HL-60/S4 treated with phorbol 12-myristate 13-acetate at 8.2 ng/mL for 4 days and 3 days (cell line): ENCODE data around the gene RPS27L.
"Not testable (repeated sequence)": the region's sequence is repeated elsewhere in the genome, so short reads cannot be mapped to it uniquely, and the experiment has no call there.

Source experiments
- in situ Hi-C: fragments of 300-500 bp; cut with MboI; formaldehyde crosslinking; loops from 2 replicates; pipeline ENCODE4 v1.15.0; 2022; ENCODE audit warnings: low sequenced_read_pairs

The RPS27L gene

GRCh38 chr15:63145426-63145825 is 11.9 kb downstream of the RPS27L start:
- in situ Hi-C loops = no loop called here

DNA sequence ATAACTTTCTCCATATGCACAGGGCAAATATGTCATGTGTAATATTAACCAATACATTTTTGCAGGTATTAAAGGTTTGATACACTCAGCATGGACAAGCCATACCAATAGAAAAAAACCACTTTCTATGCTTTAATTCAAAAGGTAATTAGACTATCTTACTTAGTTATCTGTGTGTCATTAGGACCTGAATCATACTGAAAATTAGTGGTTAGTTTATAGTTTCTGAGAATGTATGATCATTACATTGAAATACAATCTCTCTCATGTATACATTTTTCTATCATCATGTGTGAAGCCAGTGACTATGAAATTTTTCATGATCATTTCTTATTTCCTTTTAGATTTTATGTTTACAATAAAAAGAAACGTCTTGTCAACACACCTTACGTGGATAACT is 16.3 kb downstream of the RPS27L start:
- in situ Hi-C loops = no loop called here

GRCh38 chr15:63136742-63137141 is 20.5 kb downstream of the RPS27L start:
- in situ Hi-C loops = no loop called here

DNA sequence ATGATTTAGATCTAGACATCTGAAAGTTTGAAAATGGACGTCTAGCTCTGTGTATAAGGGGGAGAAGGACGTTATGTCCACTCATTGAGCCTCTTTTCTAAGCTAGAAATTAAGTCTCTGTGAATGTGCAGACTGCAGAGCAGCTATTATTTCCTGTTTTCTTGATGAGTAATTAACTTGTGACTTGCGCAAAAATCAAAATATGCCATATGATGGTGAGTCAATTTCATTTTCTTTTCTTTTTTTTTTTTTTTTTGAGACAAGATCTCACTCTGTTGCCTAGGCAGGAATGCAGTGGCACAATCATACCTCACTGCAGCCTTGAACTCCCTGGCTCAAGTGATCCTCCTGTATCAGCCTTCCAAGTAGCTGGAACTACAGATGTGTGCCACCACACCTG is 21.5 kb downstream of the RPS27L start:
- in situ Hi-C loops = no loop called here

DNA sequence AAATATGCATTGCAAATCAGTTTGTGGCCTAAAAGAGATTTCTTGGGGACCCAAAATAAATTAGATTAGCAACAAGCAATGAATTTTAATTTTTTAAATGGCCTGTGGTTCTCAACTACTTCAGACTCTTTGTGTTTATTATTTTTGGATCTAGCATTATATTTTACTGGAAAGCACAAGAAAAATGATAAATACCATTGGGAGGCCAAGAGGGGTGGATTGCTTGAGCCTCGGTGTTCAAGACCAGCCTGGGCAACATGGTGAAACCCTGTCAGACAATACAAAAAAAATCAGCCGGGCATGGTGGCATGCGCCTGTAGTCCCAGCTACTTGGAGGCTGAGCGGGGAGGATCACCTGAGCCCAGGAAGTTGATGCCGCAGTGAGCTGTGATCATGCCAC is 22.0 kb downstream of the RPS27L start:
- in situ Hi-C loops = no loop called here

DNA sequence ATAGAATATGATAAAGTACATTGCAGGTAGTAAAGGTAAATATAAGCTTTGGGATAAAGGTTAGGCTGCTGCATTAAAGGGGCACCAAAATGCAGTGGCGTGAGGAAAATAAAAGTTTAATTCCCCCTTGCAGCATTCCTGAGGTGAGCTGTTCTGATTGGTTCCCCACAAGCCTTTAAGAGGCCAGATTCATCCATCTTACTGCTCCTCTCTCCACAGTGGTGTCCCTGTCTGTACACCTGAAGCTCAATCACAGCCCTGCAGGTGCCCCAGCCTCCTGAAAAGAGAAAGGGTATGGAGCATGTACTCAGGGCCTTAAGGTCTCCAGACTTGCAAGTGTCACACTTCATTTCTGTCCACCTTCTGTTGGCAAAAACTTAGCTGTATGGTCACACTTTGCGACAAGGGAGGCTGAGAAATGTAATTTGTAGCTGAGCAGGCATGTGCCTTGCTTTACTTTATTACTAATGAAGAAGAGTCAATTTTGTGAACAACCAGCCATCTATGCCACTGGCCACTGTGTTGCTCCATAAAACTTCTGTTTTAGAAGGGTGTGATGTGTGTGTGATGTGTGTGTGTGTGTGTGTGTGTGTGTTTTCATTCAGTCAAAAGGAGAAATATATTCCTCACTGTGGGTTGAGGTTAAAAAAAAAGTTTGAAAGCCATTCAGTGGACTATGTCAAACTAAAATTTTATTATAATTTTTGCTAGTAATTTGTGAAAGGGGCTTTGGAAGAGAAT is 22.9 kb downstream of the RPS27L start:
- in situ Hi-C loops = no loop called here

DNA sequence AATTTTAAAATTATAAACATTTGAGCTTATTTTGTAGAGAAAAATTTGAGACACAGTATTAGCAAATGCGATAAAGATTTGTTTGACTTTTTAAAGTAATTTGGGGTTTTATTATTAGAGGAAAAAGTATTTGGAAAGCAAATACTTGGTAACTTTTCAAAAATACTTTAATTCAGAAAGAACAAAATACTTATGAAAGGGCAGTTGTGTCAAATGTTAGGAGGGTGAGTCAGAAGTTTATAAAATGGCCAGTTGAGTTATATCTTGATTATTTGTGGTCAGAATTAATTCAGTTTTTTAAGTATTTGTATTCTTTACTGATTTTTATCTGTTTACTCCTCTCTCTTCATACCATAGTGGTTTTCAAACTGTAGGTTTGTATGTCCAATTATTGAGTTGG is 23.5 kb downstream of the RPS27L start:
- in situ Hi-C loops = no loop called here

GRCh38 chr15:63126726-63127125 is 30.6 kb downstream of the RPS27L start:
- in situ Hi-C loops = no loop called here

GRCh38 chr15:63124506-63124905 is 32.8 kb downstream of the RPS27L start:
- in situ Hi-C loops = no loop called here

- in situ Hi-C loops = no loop called here
Observed at GRCh38 chr15:63122002-63122875, 35.0 kb downstream of the RPS27L start.

DNA sequence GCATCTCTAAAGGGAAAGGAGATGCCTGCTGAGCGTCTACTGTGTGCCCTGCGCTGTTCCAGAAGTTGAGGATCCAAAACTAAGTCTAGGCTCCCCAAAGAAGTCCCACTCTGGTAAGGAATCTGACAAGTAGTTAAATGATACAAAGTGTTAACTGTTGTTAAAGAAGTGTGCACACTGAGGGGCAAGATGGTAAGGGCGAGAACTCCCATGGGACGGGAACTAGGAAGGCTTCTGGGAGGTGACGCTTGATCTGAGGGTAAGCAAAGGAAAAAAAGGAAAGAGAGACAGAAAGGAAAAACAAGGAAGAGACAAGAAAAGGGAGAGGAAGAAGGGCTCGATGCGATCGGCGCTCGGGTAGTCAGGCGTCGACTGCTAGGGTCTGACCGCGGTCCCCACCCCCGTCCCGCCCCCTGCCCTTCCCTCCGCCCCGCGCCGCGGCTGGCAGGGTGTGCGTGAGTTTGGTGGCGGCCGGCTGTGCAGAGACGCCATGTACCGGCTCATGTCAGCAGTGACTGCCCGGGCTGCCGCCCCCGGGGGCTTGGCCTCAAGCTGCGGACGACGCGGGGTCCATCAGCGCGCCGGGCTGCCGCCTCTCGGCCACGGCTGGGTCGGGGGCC is 35.8 kb downstream of the RPS27L start, which contains the start of gene LACTB:
TSS of gene LACTB (plus strand) at position 480 of the 620 bp plus-strand sequence. CDS start at position 491, 11 bp downstream.
- in situ Hi-C loops = no loop called here

DNA sequence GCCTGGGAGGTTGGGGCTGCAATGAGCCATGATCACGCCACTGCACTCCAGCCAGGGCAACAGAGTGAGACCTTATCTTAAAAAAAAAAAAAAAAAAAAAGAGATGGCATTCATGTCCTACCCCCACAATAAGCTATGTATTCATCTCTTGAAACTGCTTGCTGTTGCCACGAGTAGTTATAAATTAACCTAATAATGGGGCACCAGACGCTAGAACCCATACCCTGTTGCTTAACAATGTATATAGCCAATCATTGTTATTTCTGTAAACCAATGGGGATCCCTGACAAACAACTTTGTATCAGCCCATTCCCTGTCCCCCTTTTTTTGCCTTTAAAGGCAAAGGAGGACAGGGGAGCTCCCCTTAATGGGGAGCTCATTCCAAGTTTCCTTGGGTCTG is 38.4 kb downstream of the RPS27L start:
- in situ Hi-C loops = no loop called here

DNA sequence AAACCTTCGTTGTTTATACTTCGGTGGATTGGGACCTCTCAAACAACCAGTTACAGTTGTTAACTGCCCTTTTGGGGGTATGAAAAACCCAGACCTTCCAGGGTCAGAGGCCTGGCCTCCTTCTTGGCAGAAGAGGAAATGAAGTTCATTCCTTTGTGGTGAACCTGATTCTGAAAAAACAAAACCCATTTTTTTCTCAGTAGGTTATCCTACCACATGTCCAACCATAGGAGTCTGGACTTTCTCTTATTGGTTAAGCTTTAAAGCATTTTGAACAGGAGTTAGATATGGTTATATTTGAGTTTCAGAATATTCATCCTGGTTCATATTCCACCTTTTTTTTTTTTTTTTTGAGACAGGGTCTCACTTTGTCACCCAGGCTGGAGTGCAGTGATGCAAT is 42.8 kb downstream of the RPS27L start:
- in situ Hi-C loops = no loop called here

DNA sequence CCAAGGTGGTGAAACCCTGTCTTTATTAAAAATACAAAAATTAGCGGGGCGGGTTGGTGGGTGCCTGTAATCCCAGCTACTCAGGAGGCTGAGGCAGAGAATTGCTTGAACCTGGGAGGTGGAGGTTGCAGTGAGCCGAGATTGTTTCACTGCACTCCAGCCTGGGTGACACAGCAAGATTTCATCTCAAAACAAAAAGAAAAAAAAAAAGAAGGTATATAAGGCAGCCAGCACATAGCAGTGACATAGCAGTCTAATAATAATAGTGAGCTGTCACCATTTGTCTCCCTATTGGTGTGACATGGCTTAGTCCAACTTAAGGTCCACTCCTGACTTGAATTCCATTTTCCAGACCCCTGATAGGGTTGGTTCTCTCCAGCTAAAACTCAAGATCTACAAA is 44.4 kb downstream of the RPS27L start:
- in situ Hi-C loops = no loop called here

GRCh38 chr15:63111481-63111880 is 45.8 kb downstream of the RPS27L start:
- in situ Hi-C loops = no loop called here

GRCh38 chr15:63110428-63111026 is 46.8 kb downstream of the RPS27L start:
- in situ Hi-C loops = no loop called here

DNA sequence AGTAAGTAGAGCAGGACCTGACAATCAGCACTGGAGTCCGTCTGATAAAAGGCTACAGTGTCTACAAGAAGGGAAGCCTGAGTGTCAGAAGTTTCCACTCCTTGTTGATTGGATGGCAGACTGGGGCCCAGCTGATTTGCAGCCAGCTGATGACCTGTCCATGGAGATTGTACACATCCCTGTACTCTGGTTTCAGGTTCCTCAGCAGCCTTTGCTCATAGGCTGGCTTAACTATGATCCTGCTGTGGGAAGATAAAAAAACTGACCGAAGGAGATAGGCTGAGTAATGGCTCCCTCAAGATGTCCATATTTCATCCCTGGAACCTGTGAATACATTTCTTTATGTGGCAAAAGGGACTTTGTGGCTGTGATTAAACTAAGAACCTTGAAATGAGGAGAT is 47.4 kb downstream of the RPS27L start:
- in situ Hi-C loops = no loop called here

GRCh38 chr15:63109498-63109897 is 47.8 kb downstream of the RPS27L start:
- in situ Hi-C loops = no loop called here

DNA sequence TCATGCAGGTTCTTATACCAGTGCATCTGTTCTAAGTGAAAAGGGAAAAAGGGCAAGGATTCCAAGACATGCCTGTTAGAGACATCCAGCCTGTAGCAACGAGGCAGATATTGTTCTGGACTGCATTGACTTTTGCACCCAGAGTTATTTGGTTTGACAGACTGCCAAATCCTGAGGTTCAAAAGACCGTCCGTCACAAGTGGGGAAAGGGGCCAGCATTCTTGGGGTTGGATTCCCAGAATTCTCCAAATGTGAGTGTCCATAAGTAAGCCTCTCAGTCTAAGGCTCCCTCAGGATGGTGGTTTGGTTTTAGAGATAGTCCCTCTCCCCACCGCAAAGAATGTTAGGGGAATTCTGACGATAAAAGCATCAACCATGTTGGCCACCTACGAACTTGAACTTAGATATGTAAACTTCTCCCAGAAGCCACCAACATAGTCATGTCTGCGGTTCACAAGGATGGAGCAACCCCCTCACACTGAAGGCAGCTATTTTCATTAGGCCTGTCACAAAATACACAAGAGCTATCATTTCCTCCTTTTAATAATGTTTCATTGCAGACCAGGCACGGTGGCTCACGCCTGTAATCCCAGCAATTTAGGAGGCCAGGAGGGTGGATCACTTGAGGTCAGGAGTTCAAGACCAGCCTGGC is 49.3 kb downstream of the RPS27L start:
- in situ Hi-C loops = no loop called here

DNA sequence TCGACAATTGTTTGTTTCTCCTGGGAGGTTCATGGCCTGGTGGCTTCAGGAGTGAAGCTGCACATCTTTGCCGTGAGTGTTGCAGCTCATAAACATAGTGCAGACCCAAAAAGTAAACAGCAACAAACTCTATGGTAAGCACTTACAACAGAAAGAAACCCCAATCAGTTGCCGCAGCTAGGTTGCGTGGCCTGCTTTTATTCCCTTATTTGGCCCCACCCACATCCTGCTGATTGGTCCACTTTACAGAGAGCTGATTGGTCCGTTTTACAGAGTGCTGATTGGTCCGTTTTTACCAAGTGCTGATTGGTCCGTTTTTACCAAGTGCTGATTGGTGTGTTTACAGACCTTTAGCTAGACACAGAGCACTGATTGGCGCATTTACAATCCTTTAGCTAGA is 51.9 kb downstream of the RPS27L start:
- in situ Hi-C loops = not testable (repeated sequence)

DNA sequence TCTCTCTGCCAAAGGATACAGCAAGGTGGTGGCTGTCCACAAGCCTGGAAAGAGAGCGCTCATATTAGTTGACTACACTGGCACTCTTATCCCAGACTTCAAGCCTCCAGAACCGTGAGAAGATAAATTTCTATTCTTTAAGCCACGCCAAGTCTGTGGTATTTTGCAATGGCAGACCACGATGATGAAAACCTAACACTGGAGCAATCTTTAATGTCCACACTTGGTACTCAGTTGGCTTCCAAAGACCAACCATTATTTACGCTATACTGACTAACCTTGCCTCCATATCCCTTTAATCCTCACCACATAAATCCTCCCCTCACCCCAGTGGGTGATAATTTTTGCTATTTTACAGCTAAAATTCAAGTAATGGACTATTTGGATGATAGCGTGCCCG is 52.5 kb downstream of the RPS27L start:
- in situ Hi-C loops = no loop called here
